Osteoblast (primary cell): ENCODE measurements around the gene SMIM24. TPM values are rescaled to one million over a fixed set of nuclear protein-coding genes. Genes with fewer than 3 reads are reported as not detected.

Source experiments
- DNase-seq: peaks from one replicate; pipeline ENCODE4 v3.0.0; 2011; ENCODE audit warnings: low spot score, mixed read lengths; ENCODE audit not compliant: insufficient read length; ENCODE audit errors: missing footprints
- H2AFZ ChIP-seq: 2 replicates; pipeline ENCODE4 v1.6.0; 2011; ENCODE audit warnings: mild to moderate bottlenecking, low read length
- H3K27ac ChIP-seq: 2 replicates; pipeline ENCODE4 v1.5.1; 2011; ENCODE audit warnings: mild to moderate bottlenecking, low read depth, low read length, moderate library complexity
- H3K27me3 ChIP-seq: 2 replicates; pipeline ENCODE4 v1.6.0; 2012; ENCODE audit warnings: mild to moderate bottlenecking, control low read depth, inconsistent platforms, low read length, moderate library complexity; ENCODE audit not compliant: insufficient read depth
- H3K36me3 ChIP-seq: 2 replicates; pipeline ENCODE4 v1.5.1; 2011; ENCODE audit warnings: mild to moderate bottlenecking, low read length, control low read depth, moderate library complexity; ENCODE audit not compliant: insufficient read depth
- H3K4me1 ChIP-seq: 2 replicates; pipeline ENCODE4 v1.5.1; 2011; ENCODE audit warnings: mild to moderate bottlenecking, low read length, control low read depth, moderate library complexity; ENCODE audit not compliant: insufficient read depth
- H3K4me2 ChIP-seq: 2 replicates; pipeline ENCODE4 v1.6.0; 2011; ENCODE audit warnings: mild to moderate bottlenecking, low read length; ENCODE audit not compliant: insufficient read depth
- H3K4me3 ChIP-seq: fragments of 200-600 bp; sonication (generic); 3 replicates; pipeline ENCODE4 v1.5.1; 2012; ENCODE audit warnings: mild to moderate bottlenecking, low read length, inconsistent platforms; ENCODE audit not compliant: insufficient read depth
- H3K79me2 ChIP-seq: 2 replicates; pipeline ENCODE4 v1.6.0; 2012; ENCODE audit warnings: mild to moderate bottlenecking, low read length, control low read depth, inconsistent platforms; ENCODE audit not compliant: insufficient read depth
- H3K9me3 ChIP-seq: 2 replicates; pipeline ENCODE4 v1.5.1; 2011; ENCODE audit warnings: low read depth, low read length, control low read depth
- H4K20me1 ChIP-seq: 2 replicates; pipeline ENCODE4 v1.6.0; 2012; ENCODE audit warnings: mild to moderate bottlenecking, low read length, control low read depth; ENCODE audit not compliant: insufficient read depth
- total RNA-seq: library from RNA; depleted of rRNA; stranded (reverse); fragments of >200 nt; gene quantifications from 2 replicates; pipeline ENCODE4 v1.2.3, GENCODE V29; 2012
- TF ChIP-seq, protein P1 (sequence below): IDR thresholded peaks from 2 replicates; pipeline ENCODE4 v1.5.1; 2011; ENCODE audit warnings: mild to moderate bottlenecking, low read depth, low read length, moderate library complexity; ENCODE audit errors: extremely low read depth

Gene SMIM24
- total RNA-seq, 1 donor: not detected

- H3K9me3 ChIP-seq: no peaks in the 10 kb centered on the region
- TF ChIP-seq, protein P1, sequence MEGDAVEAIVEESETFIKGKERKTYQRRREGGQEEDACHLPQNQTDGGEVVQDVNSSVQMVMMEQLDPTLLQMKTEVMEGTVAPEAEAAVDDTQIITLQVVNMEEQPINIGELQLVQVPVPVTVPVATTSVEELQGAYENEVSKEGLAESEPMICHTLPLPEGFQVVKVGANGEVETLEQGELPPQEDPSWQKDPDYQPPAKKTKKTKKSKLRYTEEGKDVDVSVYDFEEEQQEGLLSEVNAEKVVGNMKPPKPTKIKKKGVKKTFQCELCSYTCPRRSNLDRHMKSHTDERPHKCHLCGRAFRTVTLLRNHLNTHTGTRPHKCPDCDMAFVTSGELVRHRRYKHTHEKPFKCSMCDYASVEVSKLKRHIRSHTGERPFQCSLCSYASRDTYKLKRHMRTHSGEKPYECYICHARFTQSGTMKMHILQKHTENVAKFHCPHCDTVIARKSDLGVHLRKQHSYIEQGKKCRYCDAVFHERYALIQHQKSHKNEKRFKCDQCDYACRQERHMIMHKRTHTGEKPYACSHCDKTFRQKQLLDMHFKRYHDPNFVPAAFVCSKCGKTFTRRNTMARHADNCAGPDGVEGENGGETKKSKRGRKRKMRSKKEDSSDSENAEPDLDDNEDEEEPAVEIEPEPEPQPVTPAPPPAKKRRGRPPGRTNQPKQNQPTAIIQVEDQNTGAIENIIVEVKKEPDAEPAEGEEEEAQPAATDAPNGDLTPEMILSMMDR: no peak
- H3K27me3 ChIP-seq: peaks cover 48% of the 10 kb centered on the region
- DNase-seq: peak; percentile 86
- no peaks in the 10 kb centered on the region for H3K79me2 ChIP-seq
- H3K4me1 ChIP-seq: no peaks in the 10 kb centered on the region
- H2AFZ ChIP-seq: no peak overlapping the region
- H3K4me3 ChIP-seq: no peak overlapping the region
- H3K27ac ChIP-seq: no peak overlapping the region
- no peaks in the 10 kb centered on the region for H3K36me3 ChIP-seq
- H4K20me1 ChIP-seq: no peaks in the 10 kb centered on the region
- no peak overlapping the region for H3K4me2 ChIP-seq
These were observed 1.0 kb downstream of the SMIM24 start for GRCh38 chr19:3479177-3479833.

DNA sequence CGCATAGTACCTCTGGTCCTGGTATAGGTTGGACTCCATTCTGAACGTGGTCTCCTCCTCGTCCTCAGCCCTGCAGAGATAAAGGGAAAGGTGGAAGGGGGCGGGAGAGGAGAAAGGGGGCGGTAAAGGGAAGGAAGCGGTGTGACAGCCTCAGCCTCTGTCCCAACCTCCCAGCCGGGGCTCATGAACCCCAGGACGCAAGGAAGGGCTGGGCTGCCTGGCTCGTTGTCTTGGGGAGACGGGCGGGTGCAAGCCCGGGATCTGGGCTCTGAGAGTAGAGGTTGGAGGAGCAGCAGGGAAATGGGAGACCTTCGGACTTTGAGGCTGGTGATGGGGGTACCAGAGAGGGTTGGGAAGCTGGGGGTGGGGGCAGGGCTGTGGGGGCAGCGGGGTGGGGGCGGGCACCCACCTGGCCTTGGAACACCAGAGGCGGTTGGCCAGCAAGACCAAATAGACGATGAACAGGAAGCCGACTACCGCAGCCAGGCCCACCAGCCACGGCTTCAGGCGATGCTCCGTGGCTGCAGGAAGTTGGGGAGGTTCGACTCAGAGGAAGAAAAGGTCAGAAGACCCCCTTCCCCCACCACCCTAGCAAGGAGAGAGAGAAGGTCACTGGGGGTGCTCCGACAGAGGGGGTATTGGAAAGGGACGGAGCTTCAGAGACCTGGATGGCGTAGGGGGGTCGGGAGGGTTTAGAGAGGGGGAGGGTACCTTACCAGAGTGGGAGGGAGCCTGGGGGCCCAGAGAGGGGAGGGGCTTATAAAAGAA is 1.7 kb downstream of the SMIM24 start:
- Histone ChIP-seq H4K20me1 (no peaks in the 10 kb centered on the region), H3K36me3 (no peaks in the 10 kb centered on the region), H3K4me1 (no peaks in the 10 kb centered on the region), H3K4me2 (no peak overlapping the region), H3K4me3 (no peak overlapping the region), H3K9me3 (no peaks in the 10 kb centered on the region), H3K27me3 (peaks cover 43% of the 10 kb centered on the region), H3K27ac (no peak overlapping the region), H3K79me2 (no peaks in the 10 kb centered on the region), H2AFZ (no peak overlapping the region)
- DNase-seq: no peak
- TF ChIP-seq, protein P1: no peak

- H3K79me2 ChIP-seq: no peaks in the 10 kb centered on the region
- H3K4me3 ChIP-seq: no peak overlapping the region
- TF ChIP-seq, protein P1: no peak
- peaks cover 37% of the 10 kb centered on the region for H3K27me3 ChIP-seq
- DNase-seq: peak; percentile 85
- no peak overlapping the region for H2AFZ ChIP-seq
- no peak overlapping the region for H3K27ac ChIP-seq
- no peaks in the 10 kb centered on the region for H4K20me1 ChIP-seq
- no peak overlapping the region for H3K4me2 ChIP-seq
- no peaks in the 10 kb centered on the region for H3K4me1 ChIP-seq
- no peaks in the 10 kb centered on the region for H3K36me3 ChIP-seq
- H3K9me3 ChIP-seq: no peaks in the 10 kb centered on the region
These were observed 2.4 kb downstream of the SMIM24 start for GRCh38 chr19:3477951-3478350.

- Histone ChIP-seq H3K27me3 (peaks cover 33% of the 10 kb centered on the region), H3K36me3 (no peaks in the 10 kb centered on the region), H3K79me2 (no peaks in the 10 kb centered on the region), H3K27ac (no peak overlapping the region), H4K20me1 (peaks cover under 1% of the 10 kb centered on the region), H3K4me3 (no peak overlapping the region), H2AFZ (no peak overlapping the region), H3K9me3 (no peaks in the 10 kb centered on the region), H3K4me2 (no peak overlapping the region), H3K4me1 (no peaks in the 10 kb centered on the region)
- TF ChIP-seq, protein P1: no peak
- DNase-seq: no peak
These were observed 2.8 kb downstream of the SMIM24 start for GRCh38 chr19:3477506-3477905.
